Cardiac muscle cell (in vitro differentiated cells and primary cell): Measurements from ENCODE around the gene RSPH10B2. TPM values are rescaled to one million over a fixed set of nuclear protein-coding genes. Genes with fewer than 3 reads are reported as not detected.
"Not testable (repeated sequence)": the region's sequence is repeated elsewhere in the genome, so short reads cannot be mapped to it uniquely, and the experiment has no call there.

Source experiments
- DNase-seq, 2 donors: peaks; one replicate each; pipeline versions ENCODE4 v3.0.0 to v3.0.0-alpha.2; 2010 to 2017; ENCODE audit warnings: low read depth in 1 of 2, low spot score in 1 of 2
- H3K27ac ChIP-seq: fragments of 200-600 bp; sonication (generic); 2 replicates; pipeline ENCODE4 v1.5.1; 2016
- H3K27me3 ChIP-seq: fragments of 200-600 bp; sonication (generic); 2 replicates; pipeline ENCODE4 v1.6.0; 2016; ENCODE audit warnings: control low read depth
- H3K36me3 ChIP-seq: fragments of 200-600 bp; sonication (generic); 2 replicates; pipeline ENCODE4 v1.5.1; 2016; ENCODE audit warnings: control low read depth
- H3K4me1 ChIP-seq: fragments of 200-600 bp; sonication (generic); 2 replicates; pipeline ENCODE4 v1.8.1; 2017; ENCODE audit warnings: low read depth, mild to moderate bottlenecking, mixed run types
- H3K4me3 ChIP-seq: fragments of 200-600 bp; sonication (generic); 2 replicates; pipeline ENCODE4 v1.5.1; 2016; ENCODE audit warnings: mild to moderate bottlenecking
- H3K9me3 ChIP-seq: fragments of 200-600 bp; sonication (generic); 2 replicates; pipeline ENCODE4 v1.5.1; 2017; ENCODE audit warnings: low read depth, mild to moderate bottlenecking, control low read depth
- CTCF ChIP-seq: IDR thresholded peaks from 2 replicates; pipeline ENCODE4 v1.5.1; 2012; ENCODE audit warnings: low read depth, mild to moderate bottlenecking, low read length
- polyA plus RNA-seq: library from polyadenylated mRNA; unstranded; fragments of >200 nt; fragmentation: Nextera tagmentation; extraction: Ambion mirVana; gene quantifications from 2 replicates; pipeline ENCODE4 v1.2.1, GENCODE V29; 2016
- total RNA-seq: library from RNA; depleted of rRNA; stranded (reverse); fragments of >200 nt; gene quantifications from 2 replicates; pipeline ENCODE4 v1.2.3, GENCODE V29; 2016

RSPH10B2 gene
- total and polyA plus RNA-seq, 2 experiments from 2014 or later: 0.69 TPM; not detected in 1

GRCh38 chr7:6718124-6718523 is 35.8 kb upstream of the RSPH10B2 start:
- Histone ChIP-seq H3K4me3 (no peak overlapping the region), H3K27ac (no peak overlapping the region), H3K36me3 (no peaks in the 10 kb centered on the region), H3K27me3 (peaks cover 7% of the 10 kb centered on the region), H3K9me3 (no peaks in the 10 kb centered on the region), H3K4me1 (no peaks in the 10 kb centered on the region)
- no peak for TF ChIP-seq CTCF
- DNase-seq: no peak

GRCh38 chr7:6724351-6724750 is 29.6 kb upstream of the RSPH10B2 start:
- not testable (repeated sequence) for H3K4me1 ChIP-seq, H3K36me3 ChIP-seq, H3K9me3 ChIP-seq, H3K27ac ChIP-seq, DNase-seq, H3K4me3 ChIP-seq, H3K27me3 ChIP-seq

GRCh38 chr7:6725003-6725402 is 28.9 kb upstream of the RSPH10B2 start:
- H3K4me1 ChIP-seq: peaks cover 3% of the 10 kb centered on the region
- TF ChIP-seq CTCF: no peak
- H3K27ac ChIP-seq: no peak overlapping the region
- no peaks in the 10 kb centered on the region for H3K9me3 ChIP-seq
- H3K36me3 ChIP-seq: no peaks in the 10 kb centered on the region
- peaks cover 7% of the 10 kb centered on the region for H3K27me3 ChIP-seq
- no peak for DNase-seq
- H3K4me3 ChIP-seq: no peak overlapping the region

- not testable (repeated sequence) for H3K36me3 ChIP-seq, H3K4me1 ChIP-seq, H3K27ac ChIP-seq, H3K27me3 ChIP-seq, H3K9me3 ChIP-seq, H3K4me3 ChIP-seq, DNase-seq
Measured at GRCh38 chr7:6726341-6726740, 27.6 kb upstream of the RSPH10B2 start.

GRCh38 chr7:6727663-6728062 is 26.2 kb upstream of the RSPH10B2 start:
- Histone ChIP-seq H3K36me3 (no peaks in the 10 kb centered on the region), H3K27me3 (no peaks in the 10 kb centered on the region)
- no peak for DNase-seq

GRCh38 chr7:6728893-6729491 is 24.9 kb upstream of the RSPH10B2 start:
- H3K36me3 ChIP-seq, DNase-seq, H3K4me1 ChIP-seq, H3K27me3 ChIP-seq, H3K9me3 ChIP-seq: not testable (repeated sequence)
- peak overlapping the region; percentile 82 for H3K4me3 ChIP-seq
- H3K27ac ChIP-seq: peak overlapping the region; percentile 89

More at GRCh38 chr7:6727663-6728062, 26.2 kb upstream of the RSPH10B2 start:
- TF ChIP-seq CTCF: no peak
- Histone ChIP-seq H3K4me3 (no peak overlapping the region), H3K9me3 (no peaks in the 10 kb centered on the region), H3K27ac (no peak overlapping the region), H3K4me1 (peaks cover 9% of the 10 kb centered on the region)

GRCh38 chr7:6729492-6730342 is 24.2 kb upstream of the RSPH10B2 start:
- Histone ChIP-seq H3K4me3 (peak overlapping the region; percentile 82), H3K4me1 (peaks cover 9% of the 10 kb centered on the region), H3K27me3 (no peaks in the 10 kb centered on the region), H3K9me3 (no peaks in the 10 kb centered on the region), H3K36me3 (peaks cover 10% of the 10 kb centered on the region), H3K27ac (peak overlapping the region; percentile 89)
- TF ChIP-seq CTCF: no peak
- peak; percentile 98 for DNase-seq
